Ascending aorta (tissue), 2 donors: Measurements from ENCODE around the gene LGALS12. TPM values are rescaled to one million over a fixed set of nuclear protein-coding genes. Genes with fewer than 3 reads are reported as not detected.

ENCODE experiments used
- DNase-seq, 2 donors: peaks; one replicate each; pipeline ENCODE4 v3.0.0-alpha.2; 2019; ENCODE audit warnings: low spot score in 2 of 2
- H3K27ac ChIP-seq, 2 donors: fragments of 200-600 bp; sonication (generic); one replicate each; pipeline ENCODE4 v1.5.1; 2016 to 2017; ENCODE audit warnings: mild to moderate bottlenecking in 1 of 2
- H3K27me3 ChIP-seq: fragments of 200-600 bp; sonication (generic); one replicate; pipeline ENCODE4 v1.5.1; 2017
- H3K36me3 ChIP-seq, 2 donors: fragments of 200-600 bp; sonication (generic); one replicate each; pipeline ENCODE4 v1.5.1; 2016
- H3K4me1 ChIP-seq, 2 donors: fragments of 200-600 bp; sonication (generic); one replicate each; pipeline ENCODE4 v1.5.1; 2016 to 2017; ENCODE audit warnings: mild to moderate bottlenecking in 1 of 2
- H3K4me3 ChIP-seq, 2 donors: fragments of 200-600 bp; sonication (generic); one replicate each; pipeline ENCODE4 v1.5.1; 2016 to 2017; ENCODE audit warnings: mild to moderate bottlenecking in 1 of 2
- H3K9me3 ChIP-seq, 2 donors: fragments of 200-600 bp; sonication (generic); one replicate each; pipeline ENCODE4 v1.5.1; 2016
- CTCF ChIP-seq, 3 experiments: fragments of 200-600 bp in 2 of 3; fragments of 450-650 bp in 1 of 3; sonication (generic) in 2 of 3; IDR thresholded peaks; one replicate each; pipeline ENCODE4 v1.5.1; 2016 to 2019; ENCODE audit warnings: antibody characterized with exemption in 3 of 3, mild to moderate bottlenecking in 1 of 3, moderate library complexity in 1 of 3
- intact Hi-C: fragments of 100-400 bp; cut with DNase I; formaldehyde crosslinking; loops from one replicate; pipeline ENCODE4 v1.15.1; 2023
- total RNA-seq: library from RNA; depleted of rRNA; stranded (reverse); fragments of >200 nt; gene quantifications from one replicate; pipeline ENCODE4 v1.1.0, GENCODE V29; 2016

LGALS12 gene
- total RNA-seq, 1 donor from 2014 or later: not detected

GRCh38 chr11:63493127-63493526, 12.8 kb upstream of the LGALS12 start:
- H3K36me3 ChIP-seq: no peaks in the 10 kb centered on the region
- DNase-seq: no peak
- H3K4me3 ChIP-seq: no peak overlapping the region
- no peak for TF ChIP-seq CTCF (IDR thresholded peaks at IDR 0.05)
- no peaks in the 10 kb centered on the region for H3K9me3 ChIP-seq
- H3K27ac ChIP-seq: no peak overlapping the region
- peaks cover 0 to 10% of the 10 kb centered on the region in 2 donors for H3K4me1 ChIP-seq
- intact Hi-C loops: no loop called here
- no peaks in the 10 kb centered on the region for H3K27me3 ChIP-seq

GRCh38 chr11:63494975-63495374, 10.9 kb upstream of the LGALS12 start:
- Histone ChIP-seq H3K27ac (no peak overlapping the region), H3K27me3 (no peaks in the 10 kb centered on the region), H3K4me3 (no peak overlapping the region), H3K36me3 (no peaks in the 10 kb centered on the region), H3K9me3 (peaks cover 4 to 5% of the 10 kb centered on the region in 2 donors), H3K4me1 (peaks cover 0 to 10% of the 10 kb centered on the region in 2 donors)
- TF ChIP-seq CTCF (IDR thresholded peaks at IDR 0.05): no peak
- intact Hi-C loops: no loop called here
- no peak for DNase-seq

- intact Hi-C loops: no loop called here
- peaks cover 6 to 12% of the 10 kb centered on the region in 2 donors for H3K9me3 ChIP-seq
- no peaks in the 10 kb centered on the region for H3K27me3 ChIP-seq
- H3K27ac ChIP-seq: no peak overlapping the region
- DNase-seq: no peak
- peaks cover 0 to under 1% of the 10 kb centered on the region in 2 donors for H3K4me1 ChIP-seq
- H3K4me3 ChIP-seq: no peak overlapping the region
- no peak for TF ChIP-seq CTCF (IDR thresholded peaks at IDR 0.05)
- no peaks in the 10 kb centered on the region for H3K36me3 ChIP-seq
Observed at GRCh38 chr11:63499874-63500273, 6.0 kb upstream of the LGALS12 start.

GRCh38 chr11:63501236-63501635, 4.6 kb upstream of the LGALS12 start:
- Histone ChIP-seq H3K27me3 (no peaks in the 10 kb centered on the region), H3K36me3 (no peaks in the 10 kb centered on the region), H3K27ac (no peak overlapping the region), H3K4me3 (no peak overlapping the region), H3K4me1 (peaks cover 0 to 5% of the 10 kb centered on the region in 2 donors), H3K9me3 (peaks cover 6 to 12% of the 10 kb centered on the region in 2 donors)
- intact Hi-C loops: no loop called here
- no peak for DNase-seq
- TF ChIP-seq CTCF (IDR thresholded peaks at IDR 0.05): no peak

- Histone ChIP-seq H3K9me3 (peaks cover 6 to 12% of the 10 kb centered on the region in 2 donors), H3K4me1 (peaks cover 0 to 5% of the 10 kb centered on the region in 2 donors), H3K4me3 (no peak overlapping the region), H3K27me3 (no peaks in the 10 kb centered on the region), H3K36me3 (no peaks in the 10 kb centered on the region), H3K27ac (no peak overlapping the region)
- intact Hi-C loops: no loop called here
- no peak for DNase-seq
- no peak for TF ChIP-seq CTCF (IDR thresholded peaks at IDR 0.05)
Observed at GRCh38 chr11:63502252-63502820, 3.5 kb upstream of the LGALS12 start.

- peaks cover 6 to 12% of the 10 kb centered on the region in 2 donors for H3K9me3 ChIP-seq
- H3K4me3 ChIP-seq: no peak overlapping the region
- DNase-seq: no peak
- peaks cover 0 to 5% of the 10 kb centered on the region in 2 donors for H3K4me1 ChIP-seq
- intact Hi-C loops: no loop called here
- no peak overlapping the region for H3K27ac ChIP-seq
- no peaks in the 10 kb centered on the region for H3K36me3 ChIP-seq
- H3K27me3 ChIP-seq: no peaks in the 10 kb centered on the region
- TF ChIP-seq CTCF (IDR thresholded peaks at IDR 0.05): no peak
Observed at GRCh38 chr11:63503492-63503891, 2.4 kb upstream of the LGALS12 start.
